Measurements from ENCODE around the gene OR5B21.

DNA sequence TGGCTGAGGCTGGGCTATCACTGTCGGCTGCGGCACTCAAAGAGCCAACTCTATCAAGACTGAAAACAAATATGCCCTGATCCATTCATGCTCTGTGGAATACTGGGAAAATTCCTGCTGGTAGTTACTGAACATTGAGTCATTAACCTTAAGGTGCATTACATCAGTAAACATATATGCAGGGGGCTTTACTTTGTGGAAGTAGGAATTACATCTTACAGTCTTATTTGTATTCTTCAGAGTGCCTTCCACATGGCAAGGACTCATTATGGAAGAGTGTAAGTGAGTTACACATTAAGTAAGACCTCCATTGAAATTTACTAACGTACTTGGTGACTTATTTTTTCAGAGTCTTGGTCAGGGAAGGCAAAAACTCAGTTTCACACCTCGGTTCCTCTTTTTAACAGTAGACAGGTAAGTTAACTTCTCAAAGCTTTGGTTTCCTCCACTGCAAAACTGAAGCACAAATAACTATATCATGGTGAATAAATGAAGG lies 4.5 kb downstream of the OR5B21 start:
- TF ChIP-seq POLR2A (IDR thresholded peaks at IDR 0.05) = no peak
- TF ChIP-seq, protein P1, sequence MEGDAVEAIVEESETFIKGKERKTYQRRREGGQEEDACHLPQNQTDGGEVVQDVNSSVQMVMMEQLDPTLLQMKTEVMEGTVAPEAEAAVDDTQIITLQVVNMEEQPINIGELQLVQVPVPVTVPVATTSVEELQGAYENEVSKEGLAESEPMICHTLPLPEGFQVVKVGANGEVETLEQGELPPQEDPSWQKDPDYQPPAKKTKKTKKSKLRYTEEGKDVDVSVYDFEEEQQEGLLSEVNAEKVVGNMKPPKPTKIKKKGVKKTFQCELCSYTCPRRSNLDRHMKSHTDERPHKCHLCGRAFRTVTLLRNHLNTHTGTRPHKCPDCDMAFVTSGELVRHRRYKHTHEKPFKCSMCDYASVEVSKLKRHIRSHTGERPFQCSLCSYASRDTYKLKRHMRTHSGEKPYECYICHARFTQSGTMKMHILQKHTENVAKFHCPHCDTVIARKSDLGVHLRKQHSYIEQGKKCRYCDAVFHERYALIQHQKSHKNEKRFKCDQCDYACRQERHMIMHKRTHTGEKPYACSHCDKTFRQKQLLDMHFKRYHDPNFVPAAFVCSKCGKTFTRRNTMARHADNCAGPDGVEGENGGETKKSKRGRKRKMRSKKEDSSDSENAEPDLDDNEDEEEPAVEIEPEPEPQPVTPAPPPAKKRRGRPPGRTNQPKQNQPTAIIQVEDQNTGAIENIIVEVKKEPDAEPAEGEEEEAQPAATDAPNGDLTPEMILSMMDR (IDR thresholded peaks at IDR 0.05) = no peak

Data from right lobe of liver (tissue), 4 donors.